DMS153 treated with DMSO at 0.1 percent for 48 hours (cell line): Measurements from ENCODE around the gene FGD4.
"Not testable (repeated sequence)": the region's sequence is repeated elsewhere in the genome, so short reads cannot be mapped to it uniquely, and the experiment has no call there.

Experiments used
- DNase-seq: peaks from one replicate; lab custom pipeline; 2025; ENCODE audit not compliant: unreplicated experiment; lab: John Stamatoyannopoulos, UW

Gene FGD4

DNA sequence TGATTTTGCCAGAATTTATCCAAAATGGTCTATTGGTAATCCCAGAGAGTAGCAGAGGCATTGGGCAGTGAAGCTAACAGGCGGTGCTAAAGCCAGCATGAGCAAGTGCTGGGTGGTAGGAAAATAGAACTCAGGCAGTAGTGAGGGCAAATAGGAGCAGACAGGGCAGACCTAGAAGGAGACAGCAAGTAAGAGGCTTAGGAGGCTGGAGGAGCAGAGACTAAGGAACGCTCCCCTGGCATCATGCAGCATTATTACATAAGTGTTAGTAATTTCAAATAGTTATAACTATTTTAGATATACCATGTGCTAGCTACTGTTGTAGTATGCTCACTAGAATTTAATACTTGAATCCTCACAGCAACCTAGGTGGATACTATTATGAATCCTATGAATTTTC is 151.7 kb downstream of the FGD4 start:
- no peak for DNase-seq

DNA sequence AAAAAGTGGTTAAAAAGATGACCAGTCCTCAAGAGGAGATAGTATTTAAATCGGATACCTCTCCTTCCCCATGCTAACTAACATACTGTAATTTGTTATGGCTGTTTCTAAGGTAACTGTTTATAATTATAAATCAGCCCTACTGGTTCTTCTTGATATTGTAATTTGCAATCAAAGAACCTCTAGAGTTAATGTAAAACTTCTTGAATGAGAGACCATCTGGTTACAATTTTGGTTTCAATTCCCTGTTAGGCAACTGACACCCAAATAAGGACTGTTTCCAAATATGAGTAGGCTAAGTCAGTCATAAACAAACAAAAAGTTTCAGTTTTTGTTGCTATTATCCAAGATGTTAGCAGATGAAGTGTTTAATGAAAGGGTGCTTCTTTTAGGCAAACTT is 159.5 kb downstream of the FGD4 start:
- no peak for DNase-seq

DNA sequence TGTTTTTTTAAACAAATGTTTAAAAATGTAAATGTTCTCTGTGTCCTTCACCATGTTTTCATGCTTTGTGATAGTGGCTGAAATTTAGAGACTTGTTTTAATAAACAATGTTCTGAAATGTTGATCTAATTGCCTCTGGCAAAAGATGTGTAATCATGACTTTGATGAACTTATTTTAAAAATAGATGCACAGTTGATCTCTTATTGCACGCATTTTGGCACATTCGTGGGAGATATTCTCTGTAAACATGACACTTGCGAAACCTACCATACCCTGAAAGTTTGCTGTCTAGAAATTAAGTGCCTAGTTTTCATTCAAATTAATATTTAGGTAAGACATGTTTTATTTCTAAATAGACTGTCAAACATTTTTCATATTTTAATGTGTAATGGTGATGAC is 160.1 kb downstream of the FGD4 start:
- no peak for DNase-seq

DNA sequence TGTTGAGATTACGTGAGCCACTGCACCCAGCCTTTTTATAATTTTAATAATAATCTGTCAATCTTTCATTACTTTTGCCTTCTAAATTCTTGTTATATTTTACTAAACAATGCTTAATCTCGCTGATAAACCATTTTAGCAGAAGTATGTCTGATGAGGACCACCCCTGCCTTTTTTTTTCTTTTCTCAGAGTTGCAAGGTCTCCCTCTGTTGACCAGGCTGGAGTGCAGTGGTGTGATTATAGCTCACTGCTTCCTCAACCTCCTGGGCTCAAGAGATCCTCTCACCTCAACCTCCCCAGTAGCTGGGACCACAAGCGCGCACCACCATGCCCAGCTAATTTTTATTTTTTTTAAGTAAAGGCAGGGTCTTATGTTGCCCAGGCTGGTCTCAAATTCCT is 161.2 kb downstream of the FGD4 start:
- no peak for DNase-seq

DNA sequence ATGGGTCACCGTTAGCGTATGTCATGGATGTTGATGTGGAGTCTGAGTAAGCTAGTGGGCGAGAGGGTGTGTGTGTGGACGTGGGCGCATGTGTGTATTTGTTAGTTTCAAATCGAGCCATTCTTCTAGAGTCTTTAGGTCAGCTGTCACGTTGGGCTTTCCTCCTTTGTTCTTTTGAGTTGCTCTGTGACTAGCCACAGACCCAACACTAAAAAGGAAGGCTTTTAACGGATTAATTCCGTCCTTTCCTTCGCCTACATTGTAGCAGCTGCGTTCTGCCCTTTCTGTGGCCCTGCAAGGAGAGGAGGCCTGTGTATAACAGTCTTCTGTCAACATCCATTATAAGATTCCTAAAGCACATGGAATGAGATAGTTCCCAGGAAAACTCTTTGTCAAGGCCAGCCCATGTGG is 162.6 kb downstream of the FGD4 start:
- no peak for DNase-seq

DNA sequence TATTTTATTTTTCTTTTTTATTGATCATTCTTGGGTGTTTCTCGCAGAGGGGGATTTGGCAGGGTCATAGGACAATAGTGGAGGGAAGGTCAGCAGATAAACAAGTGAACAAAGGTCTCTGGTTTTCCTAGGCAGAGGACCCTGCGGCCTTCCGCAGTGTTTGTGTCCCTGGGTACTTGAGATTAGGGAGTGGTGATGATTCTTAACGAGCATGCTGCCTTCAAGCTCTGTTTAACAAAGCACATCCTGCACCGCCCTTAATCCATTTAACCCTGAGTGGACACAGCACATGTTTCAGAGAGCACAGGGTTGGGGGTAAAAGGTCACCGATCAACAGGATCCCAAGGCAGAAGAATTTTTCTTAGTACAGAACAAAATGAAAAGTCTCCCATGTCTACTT is 163.1 kb downstream of the FGD4 start:
- not testable (repeated sequence) for DNase-seq

DNA sequence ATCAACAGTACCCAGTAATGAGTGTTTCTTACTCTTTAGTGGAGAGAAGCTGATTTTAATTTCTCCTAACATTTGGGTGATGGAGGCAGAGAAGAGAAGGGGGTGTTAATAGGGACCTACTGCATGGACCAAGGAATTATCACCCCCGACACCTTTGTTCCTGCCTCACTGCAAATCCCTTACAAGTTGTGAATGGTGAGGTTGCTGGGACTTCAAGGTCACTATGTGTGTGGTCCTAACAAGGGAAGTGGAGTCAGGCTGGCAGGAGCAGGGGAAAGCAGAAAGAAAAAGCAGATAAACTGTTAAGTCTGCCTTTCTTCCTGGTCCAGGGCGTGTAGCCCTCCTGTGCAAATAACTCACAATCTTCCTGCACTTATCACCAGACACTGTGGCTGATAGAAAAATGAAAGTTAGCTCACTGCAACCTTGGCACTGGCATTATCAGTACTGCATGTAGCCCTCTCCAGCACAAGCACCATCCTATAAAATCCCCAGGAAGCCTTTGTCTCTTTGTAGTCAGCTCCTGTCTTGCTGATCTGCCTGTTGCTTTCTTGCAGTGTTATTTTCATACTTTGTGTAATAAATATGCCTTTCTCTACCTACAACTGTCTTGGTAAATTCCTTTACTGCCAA is 167.4 kb downstream of the FGD4 start:
- DNase-seq, result no peak

DNA sequence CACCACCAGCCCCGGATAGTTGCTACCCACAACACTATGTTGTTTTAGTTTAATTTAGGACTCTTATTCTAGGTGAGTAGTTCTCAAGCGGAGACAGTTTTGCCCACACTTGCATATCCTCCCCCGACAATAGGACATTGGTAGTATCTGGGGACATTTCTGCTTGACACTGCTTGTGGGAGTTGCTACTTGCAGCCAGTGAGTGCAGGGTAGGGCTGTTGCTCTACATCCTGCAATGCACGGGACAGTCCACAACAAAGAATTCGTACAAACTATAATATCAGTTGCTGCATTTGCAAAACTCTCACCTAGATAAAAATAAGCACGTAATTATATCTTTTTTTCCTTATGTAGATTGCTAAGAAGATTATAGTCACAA is 167.9 kb downstream of the FGD4 start:
- DNase-seq, result no peak

DNA sequence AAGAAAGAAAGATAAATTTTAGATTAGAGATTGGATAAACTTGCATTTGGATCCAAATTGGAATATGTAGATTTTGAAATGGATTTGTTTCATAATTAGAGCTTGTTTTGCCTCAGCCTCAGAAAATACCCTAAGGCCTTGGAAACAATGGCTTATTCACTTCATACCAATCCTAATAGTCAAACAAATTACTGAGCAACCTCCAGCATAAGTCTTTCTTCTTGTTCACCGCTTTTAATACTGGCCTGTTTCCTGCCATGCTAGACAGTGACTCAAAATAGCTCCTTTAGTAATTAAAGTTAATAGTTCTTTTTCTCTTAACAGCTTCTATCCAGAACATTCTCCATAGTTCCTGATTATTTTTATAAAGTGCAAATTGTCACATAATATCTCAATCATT is 168.9 kb downstream of the FGD4 start:
- no peak for DNase-seq

DNA sequence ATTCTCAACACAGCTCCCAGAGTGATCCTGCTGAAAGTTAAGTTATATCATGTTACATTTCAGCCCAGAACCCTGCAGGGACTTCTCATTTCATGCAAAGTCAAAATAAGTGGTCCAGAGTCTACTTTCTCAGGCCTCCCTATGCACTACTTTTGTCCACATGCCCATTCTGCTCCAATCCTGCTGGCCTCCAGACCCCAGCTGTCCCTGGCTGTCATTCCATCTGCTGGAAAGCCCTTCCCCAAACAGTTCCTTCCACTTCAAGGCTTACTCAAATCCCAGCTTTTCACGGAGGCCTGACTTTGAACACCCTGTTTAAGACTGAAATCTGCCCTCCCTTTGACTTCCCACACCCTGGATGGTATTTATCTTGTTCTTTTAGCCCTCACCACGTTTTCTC is 169.9 kb downstream of the FGD4 start:
- no peak for DNase-seq

DNA sequence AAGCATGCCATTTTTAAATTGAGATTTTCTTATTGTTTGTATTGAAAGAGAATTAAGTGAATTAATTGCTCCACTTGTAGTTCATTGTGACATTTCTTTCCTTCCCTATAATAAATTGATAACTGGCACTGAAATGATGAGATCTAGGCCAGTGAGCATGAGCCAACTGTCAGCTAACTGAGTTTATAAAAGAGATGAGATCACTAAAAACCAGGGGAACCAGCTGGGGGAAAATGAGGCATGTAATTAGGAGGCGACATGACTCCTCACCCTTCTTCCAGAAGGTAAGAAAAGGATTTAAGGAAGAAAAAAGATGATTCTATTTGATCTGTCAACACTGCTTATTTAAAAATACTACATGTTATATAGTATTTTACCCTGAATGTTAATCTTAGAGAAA is 175.2 kb downstream of the FGD4 start:
- no peak for DNase-seq

DNA sequence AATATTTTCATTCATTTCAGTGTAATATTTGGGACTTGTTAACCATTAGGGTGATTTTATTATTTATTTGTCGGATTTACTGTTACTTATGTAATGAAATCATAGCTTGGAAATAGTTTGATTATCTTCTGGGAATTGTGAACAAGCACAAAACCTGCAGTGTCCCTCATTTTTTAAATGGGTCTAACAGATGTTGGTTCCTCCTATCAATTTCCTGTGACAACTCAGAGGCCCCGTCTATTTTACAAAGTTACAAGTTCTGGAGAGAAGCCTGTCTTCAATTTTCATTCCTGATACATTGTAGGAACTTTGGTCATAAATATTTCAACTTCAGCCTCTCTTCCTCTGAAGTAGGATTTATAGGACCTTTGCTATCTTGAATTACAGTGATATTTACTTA is 178.0 kb downstream of the FGD4 start:
- no peak for DNase-seq

DNA sequence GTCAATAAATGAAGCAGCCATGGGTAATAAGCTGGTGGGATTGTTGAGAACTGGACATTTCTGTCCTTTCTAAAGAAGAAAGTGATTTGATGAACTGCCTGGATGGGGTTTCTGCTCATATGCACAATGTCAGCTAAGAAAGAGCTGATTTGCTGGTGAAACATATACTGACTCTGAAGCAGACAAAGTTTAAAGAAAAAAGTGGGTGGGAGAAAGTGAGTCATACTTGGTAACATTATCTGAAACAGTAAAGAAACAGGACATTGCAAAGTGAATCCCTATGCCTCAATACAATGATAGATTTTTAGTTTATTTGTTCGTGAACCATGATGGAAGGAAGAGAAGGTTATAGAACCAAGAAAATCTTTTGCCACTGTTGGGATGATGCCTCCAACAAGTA is 184.2 kb downstream of the FGD4 start:
- DNase-seq, result no peak

DNA sequence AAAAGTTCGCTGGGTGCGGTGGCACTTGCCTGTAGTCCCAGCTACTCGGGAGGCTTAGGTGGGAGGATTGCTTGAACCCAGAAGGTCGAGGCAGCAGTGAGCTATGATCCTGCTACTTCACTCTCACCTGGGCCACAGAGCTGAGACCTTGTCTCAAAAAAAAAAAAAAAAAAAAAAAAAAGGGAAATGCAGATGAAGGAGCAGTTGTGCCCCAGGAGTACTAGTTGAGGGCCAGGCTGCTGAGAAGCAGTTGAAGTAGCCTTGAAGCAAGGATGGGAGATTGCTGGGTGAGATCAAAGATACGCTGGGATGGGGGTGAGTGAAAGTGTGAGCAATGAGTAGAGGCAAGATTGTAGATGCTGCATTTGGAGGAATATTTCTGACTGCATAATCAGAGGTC is 186.3 kb downstream of the FGD4 start:
- DNase-seq, result no peak

DNA sequence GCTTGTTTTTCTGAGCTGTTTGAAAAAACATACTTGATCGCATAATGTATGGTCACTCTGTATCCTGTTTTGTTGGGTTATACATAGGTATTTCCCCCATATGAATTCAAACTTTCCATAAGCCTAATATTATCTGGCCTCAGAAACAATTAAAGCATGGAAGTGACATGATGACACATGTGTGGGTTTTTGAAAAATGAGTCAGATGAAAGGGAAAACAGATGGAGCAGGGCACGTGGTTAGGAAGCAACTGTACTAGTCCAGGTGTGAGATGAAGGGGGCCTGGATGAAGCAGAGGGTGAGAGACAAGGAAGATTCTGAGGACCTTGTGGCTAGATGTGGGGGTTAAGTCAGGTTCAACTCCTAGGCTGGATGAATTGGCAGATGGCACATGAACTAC is 187.0 kb downstream of the FGD4 start:
- DNase-seq, result no peak

DNA sequence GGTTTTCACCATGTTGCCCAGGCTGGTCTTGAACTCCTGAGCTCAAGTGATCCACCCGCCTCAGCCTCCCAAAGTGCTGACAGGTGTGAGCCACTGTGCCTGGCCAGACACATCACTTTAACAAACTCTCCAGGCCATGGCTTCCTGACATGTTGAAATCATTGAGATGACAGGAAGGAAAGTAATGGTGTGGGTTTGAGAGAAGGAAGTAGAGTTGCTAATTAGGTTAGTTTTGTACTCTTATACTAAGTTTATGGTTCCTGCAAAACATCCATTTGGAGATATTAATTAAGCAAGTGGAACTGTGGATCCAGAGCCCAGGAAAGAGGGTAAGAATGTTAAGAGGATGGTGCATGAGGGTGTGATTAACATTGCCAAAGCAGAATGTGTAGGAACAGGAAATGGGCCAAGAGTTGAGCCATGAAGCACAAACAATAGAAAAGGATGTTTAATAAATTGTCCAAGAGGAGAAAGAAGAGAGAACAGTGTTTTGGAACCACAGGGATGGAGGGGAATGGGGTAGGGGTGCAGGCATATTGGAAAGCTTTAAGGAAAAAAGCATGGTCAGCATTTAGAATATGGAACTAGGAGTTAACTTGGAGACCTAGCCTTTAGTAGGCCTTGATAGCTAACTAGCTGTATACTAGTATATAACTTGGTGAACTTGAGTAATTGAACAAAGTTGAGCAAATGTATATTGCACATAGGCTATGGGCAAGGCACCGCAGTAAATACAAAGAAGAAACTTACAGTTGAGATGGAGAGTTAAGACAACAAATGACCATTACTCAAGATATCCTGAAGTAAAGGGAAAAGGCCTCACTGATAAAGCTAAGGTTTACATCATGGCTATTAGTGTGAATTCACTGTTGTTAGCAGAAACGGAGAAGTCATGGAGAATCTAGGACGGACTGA is 188.5 kb downstream of the FGD4 start:
- no peak for DNase-seq

DNA sequence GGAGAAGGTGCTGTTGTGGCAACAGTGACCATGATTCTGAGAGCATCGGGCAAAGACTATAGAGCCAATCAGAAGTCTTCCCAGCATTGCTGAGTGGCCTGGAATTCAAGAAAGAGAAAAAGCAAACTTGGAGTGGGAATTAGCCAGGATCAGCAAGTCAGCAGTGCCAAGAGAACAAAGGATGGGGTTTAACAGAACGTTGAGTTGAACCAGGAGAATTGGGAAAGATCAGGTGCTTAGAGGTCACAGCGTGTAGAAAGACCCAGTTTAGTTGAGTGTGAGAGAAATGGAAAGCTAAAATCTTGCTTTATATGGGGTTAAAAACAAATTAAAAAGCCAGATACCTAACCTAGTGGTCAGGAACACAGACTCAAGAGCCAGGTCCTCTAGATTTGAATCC is 189.2 kb downstream of the FGD4 start:
- no peak for DNase-seq

DNA sequence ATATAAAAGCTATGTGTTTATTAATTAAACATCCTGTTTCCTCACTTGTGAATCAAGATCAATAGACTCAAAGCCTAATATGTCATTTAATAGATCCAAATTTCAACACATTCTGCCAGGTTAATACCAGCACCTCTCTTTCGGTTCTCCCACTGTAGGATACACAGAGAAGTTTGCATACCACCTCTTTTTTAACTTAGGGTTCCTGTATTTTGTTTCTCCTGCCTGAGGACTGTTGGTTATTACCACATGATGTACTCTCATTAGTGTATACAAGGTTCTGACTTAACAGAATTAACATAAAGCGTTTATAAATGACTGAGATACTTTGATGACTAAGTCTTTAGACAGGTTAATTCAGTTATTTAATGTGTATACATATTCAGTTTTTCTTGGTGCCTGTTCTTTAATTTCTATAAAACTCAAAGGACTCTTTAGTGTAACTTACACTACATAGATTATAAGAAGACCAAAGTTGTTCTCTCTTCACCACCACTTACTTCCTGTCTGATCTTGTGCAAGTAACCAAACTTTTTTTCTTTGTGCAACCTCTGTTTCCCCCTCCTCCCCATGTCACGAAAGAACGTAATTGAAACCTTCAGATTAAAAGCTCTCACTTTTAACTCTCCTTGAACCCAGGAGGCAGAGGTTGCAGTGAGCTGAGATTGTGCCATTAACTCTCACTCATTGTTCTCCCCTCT is 190.0 kb downstream of the FGD4 start:
- DNase-seq, result no peak

DNA sequence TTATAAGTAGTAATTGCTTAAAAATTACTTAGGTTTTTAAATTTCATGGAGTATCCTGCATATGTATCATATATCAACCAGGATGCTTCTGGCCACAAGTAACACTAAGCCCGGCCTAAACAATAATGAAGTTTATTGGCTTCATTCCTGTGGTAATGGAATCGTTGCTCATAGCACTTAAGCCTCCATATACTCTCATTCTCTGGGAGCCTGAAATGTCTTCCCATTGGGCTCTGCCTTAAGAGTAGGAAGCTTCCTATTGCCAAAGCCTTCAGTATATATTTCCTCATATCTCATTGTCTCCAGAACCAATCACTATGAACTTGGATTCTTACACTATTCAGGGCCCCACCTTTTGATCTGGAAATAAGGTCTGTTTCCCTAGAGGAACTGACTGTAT is 195.9 kb downstream of the FGD4 start:
- no peak for DNase-seq

DNA sequence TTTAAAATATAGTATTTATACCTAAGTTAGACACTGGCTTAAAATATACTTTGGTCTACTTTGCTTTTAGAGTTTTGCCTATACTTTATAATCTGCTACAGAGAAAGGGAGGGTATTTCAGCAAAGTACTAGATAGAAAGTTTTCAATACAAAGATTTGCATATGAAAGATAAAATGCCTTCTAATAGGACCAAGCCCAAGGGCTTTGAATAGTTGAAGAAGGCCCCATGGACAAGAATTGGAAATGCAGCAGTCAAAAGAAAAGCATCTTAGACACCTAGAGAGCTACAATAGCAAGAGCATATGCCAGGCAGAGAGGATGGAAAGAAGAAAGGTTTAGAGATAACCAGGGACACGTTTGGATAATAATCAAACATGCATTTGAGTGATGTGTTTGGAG is 196.7 kb downstream of the FGD4 start:
- no peak for DNase-seq

DNA sequence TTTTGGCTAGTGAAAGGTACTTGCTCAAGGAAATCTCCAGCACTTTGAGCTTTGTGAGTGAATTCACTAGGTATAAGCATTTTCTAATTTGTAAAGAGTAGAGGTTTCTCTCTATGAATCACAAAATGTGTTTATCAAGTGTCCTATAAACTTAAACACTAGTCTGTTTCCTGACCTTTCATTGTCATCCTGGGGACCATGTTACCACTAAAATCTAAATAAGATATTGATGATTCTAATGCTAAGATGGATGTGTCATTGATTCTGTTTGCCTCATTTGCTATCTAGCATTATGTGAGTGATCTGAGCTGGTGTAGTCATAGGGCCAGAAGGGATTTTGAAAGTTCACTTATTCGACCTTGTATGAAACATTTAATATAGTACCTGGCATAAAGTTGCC is 199.3 kb downstream of the FGD4 start:
- no peak for DNase-seq

DNA sequence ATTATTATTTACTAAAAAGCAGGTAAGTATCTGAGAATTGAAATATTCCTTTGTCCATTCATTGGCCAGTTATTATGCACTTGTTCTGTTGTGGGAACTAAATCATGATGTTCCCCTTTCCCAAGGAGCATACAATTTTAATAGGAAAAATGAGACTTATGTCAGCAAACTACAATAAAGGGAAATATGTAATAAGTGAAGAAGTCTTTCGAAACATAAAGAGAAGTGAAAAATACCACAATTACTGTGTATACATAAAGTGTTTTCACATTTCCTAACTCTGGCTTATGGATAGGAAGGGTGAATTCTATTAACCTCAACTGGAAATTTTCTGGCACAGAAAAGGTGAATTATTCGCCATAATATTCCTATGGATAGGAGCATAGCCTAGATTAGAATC is 201.3 kb downstream of the FGD4 start:
- DNase-seq, result no peak
